IMR-90 (cell line): Measurements from ENCODE around the gene CD300H. TPM values are rescaled to one million over a fixed set of nuclear protein-coding genes. Genes with fewer than 3 reads are reported as not detected.

Source experiments
- ATAC-seq: fragments of 200-7000 bp; cut with Tn5 transposase; 2 replicates; pipeline ENCODE4 v1.9.1; 2020; ENCODE audit warnings: low read depth, mild to moderate bottlenecking, moderate library complexity
- BruUV-seq: library from RNA; stranded (reverse); fragments of 400-500 nt; replicated peaks from 2 replicates; lab custom pipeline; 2021; lab: Mats Ljungman, UMichigan
- CTCF ChIA-PET: fragments of 300-600 bp; formaldehyde crosslinking; extraction: SDS; loops from one replicate; lab custom pipeline; 2021; ENCODE audit warnings: antibody characterized with exemption; lab: Yijun Ruan, JAX
- POLR2A ChIA-PET: fragments of 300-600 bp; sonication (Branson Sonifier 250); formaldehyde crosslinking; loops from one replicate; lab custom pipeline; 2022; ENCODE audit warnings: antibody characterized with exemption; ENCODE audit not compliant: unreplicated experiment; lab: Charles Lee
- DNase-seq: peaks from one replicate; pipeline ENCODE4 v3.0.0; 2013
- H2AFZ ChIP-seq: replicated peaks from 2 replicates; pipeline ENCODE3; 2013; ENCODE audit warnings: low read length, mild to moderate bottlenecking; ENCODE audit not compliant: poor library complexity
- H2AK5ac ChIP-seq: 2 replicates; pipeline ENCODE4 v1.6.1; 2013; ENCODE audit warnings: low read depth, low read length, inconsistent platforms
- H2AK9ac ChIP-seq: replicated peaks from 2 replicates; pipeline ENCODE3; 2013; ENCODE audit warnings: mild to moderate bottlenecking, low read depth, low read length, moderate library complexity; ENCODE audit not compliant: poor library complexity
- H2BK120ac ChIP-seq: 2 replicates; pipeline ENCODE4 v1.6.1; 2013; ENCODE audit warnings: low read depth, low read length, inconsistent platforms
- H2BK15ac ChIP-seq: 3 replicates; pipeline ENCODE4 v1.6.1; 2013; ENCODE audit warnings: low read depth, low read length, inconsistent platforms
- H2BK20ac ChIP-seq: 2 replicates; pipeline ENCODE4 v1.6.1; 2013; ENCODE audit warnings: low read depth, mild to moderate bottlenecking, inconsistent platforms, low read length, moderate library complexity
- H2BK5ac ChIP-seq: 2 replicates; pipeline ENCODE4 v1.6.1; 2013; ENCODE audit warnings: mild to moderate bottlenecking, low read depth, low read length, inconsistent platforms; ENCODE audit not compliant: poor library complexity, severe bottlenecking
- H3K14ac ChIP-seq: replicated peaks from 2 replicates; pipeline ENCODE4 v1.6.1; 2013; ENCODE audit warnings: low read depth, low read length, inconsistent platforms
- H3K18ac ChIP-seq: 2 replicates; pipeline ENCODE4 v1.6.1; 2013; ENCODE audit warnings: low read depth, low read length, control low read depth
- H3K23ac ChIP-seq: 2 replicates; pipeline ENCODE4 v1.6.1; 2013; ENCODE audit warnings: low read depth, low read length, inconsistent platforms
- H3K27ac ChIP-seq: 2 replicates; pipeline ENCODE4 v1.5.1; 2013; ENCODE audit warnings: mild to moderate bottlenecking, control low read depth, low read length; ENCODE audit not compliant: insufficient read depth
- H3K27me3 ChIP-seq: 2 replicates; pipeline ENCODE4 v1.6.1; 2013; ENCODE audit warnings: low read length; ENCODE audit not compliant: control insufficient read depth, insufficient read depth
- H3K36me3 ChIP-seq: 2 replicates; pipeline ENCODE4 v1.6.1; 2013; ENCODE audit warnings: low read length, mixed read lengths; ENCODE audit not compliant: control insufficient read depth, insufficient read depth
- H3K4ac ChIP-seq: 2 replicates; pipeline ENCODE4 v1.6.1; 2013; ENCODE audit warnings: low read depth, low read length, inconsistent platforms
- H3K4me1 ChIP-seq: 2 replicates; pipeline ENCODE4 v1.6.1; 2013; ENCODE audit warnings: low read length, mixed read lengths; ENCODE audit not compliant: control insufficient read depth, insufficient read depth
- H3K4me2 ChIP-seq: 2 replicates; pipeline ENCODE4 v1.6.1; 2013; ENCODE audit warnings: low read depth, mild to moderate bottlenecking, control low read depth, low read length, moderate library complexity
- H3K4me3 ChIP-seq: 2 replicates; pipeline ENCODE4 v1.5.1; 2013; ENCODE audit warnings: low read depth, mild to moderate bottlenecking, control low read depth, low read length, moderate library complexity; ENCODE audit not compliant: insufficient read depth
- H3K56ac ChIP-seq: 2 replicates; pipeline ENCODE4 v1.6.1; 2013; ENCODE audit warnings: low read length, inconsistent platforms; ENCODE audit not compliant: insufficient read depth; ENCODE audit errors: extremely low read depth
- H3K79me1 ChIP-seq, 2 experiments: 2 replicates each; pipeline ENCODE4 v1.6.1; 2013; ENCODE audit warnings: low read length in 2 of 2, inconsistent platforms in 1 of 2, low read depth in 1 of 2
- H3K9ac ChIP-seq: 2 replicates; pipeline ENCODE4 v1.6.1; 2013; ENCODE audit warnings: low read depth, low read length, control low read depth
- H3K9me1 ChIP-seq: 2 replicates; pipeline ENCODE4 v1.6.1; 2013; ENCODE audit warnings: low read length, inconsistent platforms; ENCODE audit not compliant: insufficient read depth
- H3K9me3 ChIP-seq: 2 replicates; pipeline ENCODE4 v1.6.1; 2013; ENCODE audit warnings: low read length; ENCODE audit not compliant: control insufficient read depth, insufficient read depth
- H4K20me1 ChIP-seq: 2 replicates; pipeline ENCODE4 v1.6.1; 2013; ENCODE audit warnings: low read length, inconsistent platforms; ENCODE audit not compliant: insufficient read depth
- H4K5ac ChIP-seq: 2 replicates; pipeline ENCODE4 v1.6.1; 2013; ENCODE audit warnings: mild to moderate bottlenecking, low read depth, low read length, control low read depth
- H4K8ac ChIP-seq, 2 experiments: 2 replicates each; pipeline ENCODE4 v1.6.1; 2013; ENCODE audit warnings: low read depth in 2 of 2, low read length in 2 of 2, control low read depth in 1 of 2, inconsistent platforms in 1 of 2
- H4K91ac ChIP-seq: 2 replicates; pipeline ENCODE4 v1.6.1; 2013; ENCODE audit warnings: low read depth, low read length, inconsistent platforms; ENCODE audit not compliant: insufficient read depth
- BHLHE40 ChIP-seq: fragments of 150-350 bp; IDR thresholded peaks from 2 replicates; pipeline ENCODE4 v1.6.1; 2016; ENCODE audit warnings: mild to moderate bottlenecking, low read depth, low read length
- CHD1 ChIP-seq: IDR thresholded peaks from 2 replicates; pipeline ENCODE4 v1.6.1; 2012; ENCODE audit warnings: low read depth, low read length, improper control_type of control experiment
- WGBS, 2 experiments: methylation state at CpG; one replicate each; pipeline versions ENCODE4 v1.1.5 to v1.1.7; 2013; ENCODE audit warnings: missing lambda C conversion rate in 2 of 2; ENCODE audit not compliant: insufficient read length in 1 of 2; ENCODE audit errors: extremely low coverage in 2 of 2; 5-methylcytosine and 5-hydroxymethylcytosine counted together
- dilution Hi-C: fragments of 300-500 bp; cut with HindIII; formaldehyde crosslinking; loops from one replicate; pipeline ENCODE4 v1.14.3; 2018; ENCODE audit warnings: low sequenced_read_pairs; ENCODE audit not compliant: unreplicated experiment
- in situ Hi-C: fragments of 300-500 bp; cut with MboI; formaldehyde crosslinking; loops from 3 replicates; pipeline ENCODE4 v1.14.3; 2019; ENCODE audit warnings: low sequenced_read_pairs, inconsistent platforms, mixed read lengths
- intact Hi-C: fragments of 100-400 bp; cut with micrococcal nuclease; formaldehyde crosslinking; loops from 2 replicates; pipeline ENCODE4 v1.10.0; 2022
- polyA plus RNA-seq, 3 experiments: library from polyadenylated mRNA; depleted of rRNA; stranded (reverse); fragments of >200 nt; gene quantifications; 2 replicates each; pipeline ENCODE4 v1.2.3, GENCODE V29; 2012; ENCODE audit warnings: low replicate concordance in 1 of 3
- total RNA-seq: library from RNA; depleted of rRNA; stranded (reverse); fragments of >200 nt; gene quantifications from 2 replicates; pipeline ENCODE4 v1.2.3, GENCODE V29; 2012
- TF ChIP-seq, protein P1 (sequence below): fragments of 150-350 bp; IDR thresholded peaks from 2 replicates; pipeline ENCODE4 v1.6.1; 2016; ENCODE audit warnings: low read depth, mild to moderate bottlenecking, low read length, moderate library complexity, borderline replicate concordance

Gene CD300H
- total and polyA plus RNA-seq, 2 of the 4 experiments (the other 2 are of a cell fraction): not detected

DNA sequence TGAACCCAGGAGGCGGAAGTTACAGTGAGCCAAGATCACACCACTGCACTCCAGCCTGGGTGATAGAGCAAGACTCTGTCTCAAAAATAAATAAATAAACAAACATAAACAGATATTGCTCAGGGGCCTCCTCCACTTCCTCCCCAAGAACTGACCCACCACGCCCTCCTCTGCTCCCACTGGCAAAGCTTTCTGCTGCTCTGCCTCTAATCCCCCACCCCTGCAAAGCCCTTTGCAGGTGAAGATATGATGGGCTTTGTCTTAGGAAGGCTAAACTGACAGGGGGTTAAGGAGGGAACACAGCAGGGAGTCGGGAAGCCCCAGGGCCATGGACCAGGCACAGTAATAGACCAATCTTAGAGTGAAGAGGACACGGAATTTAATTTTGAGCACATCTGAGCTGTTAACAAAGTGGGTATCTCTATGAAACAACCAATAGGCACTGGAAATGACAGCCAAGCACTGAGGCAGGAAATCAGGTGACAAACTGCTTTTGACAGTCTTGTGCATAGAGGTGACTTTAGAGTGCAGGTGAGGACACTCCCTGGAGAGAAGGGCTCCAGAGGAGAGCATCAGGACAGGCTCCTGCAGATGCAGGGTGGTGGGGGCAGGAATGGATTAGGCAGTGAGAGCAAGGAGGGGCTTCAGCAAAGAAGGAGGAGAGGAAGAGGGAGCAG lies 31.2 kb upstream of the CD300H start:
- CTCF ChIA-PET: no interaction called here
- Histone ChIP-seq H2BK20ac (no peak overlapping the region), H3K27me3 (no peaks in the 10 kb centered on the region), H3K9me3 (peaks cover 3% of the 10 kb centered on the region; the same call in 1 of the 2 replicates), H3K56ac (no peak overlapping the region), H3K4me2 (no peak overlapping the region), H3K27ac (no peak overlapping the region), H3K23ac (no peak overlapping the region), H4K20me1 (no peaks in the 10 kb centered on the region), H3K4me1 (no peaks in the 10 kb centered on the region), H2BK5ac (no peak overlapping the region), H3K4ac (no peak overlapping the region), H2BK15ac (no peak overlapping the region), H3K9me1 (no peaks in the 10 kb centered on the region), H3K79me1 (no peaks in the 10 kb centered on the region), H2AFZ (no peak overlapping the region), H2AK5ac (no peak overlapping the region), H3K9ac (no peak overlapping the region), H3K18ac (no peak overlapping the region), H3K4me3 (no peak overlapping the region), H3K36me3 (no peaks in the 10 kb centered on the region), H2AK9ac (no peak overlapping the region), H4K91ac (no peak overlapping the region), H2BK120ac (no peak overlapping the region), H4K8ac (no peak overlapping the region), H3K14ac (no peak overlapping the region), H4K5ac (no peak overlapping the region)
- dilution Hi-C loops: no loop called here
- ATAC-seq (no peak), DNase-seq (no peak)
- intact Hi-C loops: no loop called here
- WGBS, 2 experiments: 25% methylated on average over 2 of the region's 4 CpGs; no CpG with 5 or more reads in 1 of the 2 experiments
- POLR2A ChIA-PET: no interaction called here
- no peak for TF ChIP-seq BHLHE40
- TF ChIP-seq CHD1: no peak
- TF ChIP-seq, protein P1, sequence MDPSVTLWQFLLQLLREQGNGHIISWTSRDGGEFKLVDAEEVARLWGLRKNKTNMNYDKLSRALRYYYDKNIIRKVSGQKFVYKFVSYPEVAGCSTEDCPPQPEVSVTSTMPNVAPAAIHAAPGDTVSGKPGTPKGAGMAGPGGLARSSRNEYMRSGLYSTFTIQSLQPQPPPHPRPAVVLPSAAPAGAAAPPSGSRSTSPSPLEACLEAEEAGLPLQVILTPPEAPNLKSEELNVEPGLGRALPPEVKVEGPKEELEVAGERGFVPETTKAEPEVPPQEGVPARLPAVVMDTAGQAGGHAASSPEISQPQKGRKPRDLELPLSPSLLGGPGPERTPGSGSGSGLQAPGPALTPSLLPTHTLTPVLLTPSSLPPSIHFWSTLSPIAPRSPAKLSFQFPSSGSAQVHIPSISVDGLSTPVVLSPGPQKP: no peak
- BruUV-seq: no TSS peak
- in situ Hi-C loops: no loop called here
